HG02973 (cell line): ENCODE measurements around the gene PAMR1.
A peak's percentile ranks its signal among the peaks of the same experiment; 100 is the strongest.

Experiments used
- ATAC-seq: cut with Tn5 transposase; IDR thresholded peaks from one replicate; pipeline ENCODE4 v1.9.1; 2021; ENCODE audit warnings: moderate library complexity; ENCODE audit not compliant: unreplicated experiment

PAMR1 gene

DNA sequence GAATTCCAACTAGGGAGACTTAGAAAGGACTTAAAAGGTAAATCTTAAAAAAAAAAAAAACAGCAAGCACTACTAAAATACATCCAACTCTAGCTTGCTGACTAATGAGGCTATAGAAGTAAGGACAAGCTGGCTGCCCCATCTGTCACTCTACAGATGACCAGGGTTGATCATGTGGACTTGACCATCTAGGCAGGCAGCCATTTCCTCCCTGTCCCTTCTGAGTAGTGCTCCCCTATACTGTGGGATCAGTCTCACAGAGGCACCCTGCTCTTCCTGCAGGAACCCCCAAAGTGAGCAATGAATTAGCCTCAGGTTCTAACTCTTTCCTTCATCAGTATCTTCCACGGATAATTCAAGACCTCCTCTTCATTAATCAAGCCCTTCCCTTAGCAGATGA lies 118.4 kb downstream of the PAMR1 start:
- no peak for ATAC-seq

DNA sequence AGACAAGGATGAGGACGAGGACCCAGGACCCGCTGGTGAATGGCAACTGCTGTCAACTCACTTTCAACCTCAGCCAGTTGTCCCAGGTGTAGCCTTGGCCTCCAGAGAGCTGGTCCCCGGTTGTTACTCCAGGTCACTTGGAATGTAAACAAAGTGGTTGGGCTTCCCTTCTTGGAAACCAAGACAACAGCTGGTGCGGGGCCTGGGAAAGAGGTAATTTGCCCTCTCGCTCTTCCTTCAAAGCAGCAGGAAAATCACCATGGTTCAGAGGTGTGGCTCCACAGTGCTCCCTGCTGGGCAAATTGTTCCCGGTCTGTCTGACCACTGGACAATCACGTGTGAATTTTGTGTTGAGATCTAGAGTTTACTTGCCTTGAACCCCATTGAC lies 121.0 kb downstream of the PAMR1 start:
- ATAC-seq: no peak

- no peak for ATAC-seq
These were observed 121.5 kb downstream of the PAMR1 start for GRCh38 chr11:35403765-35404387.

DNA sequence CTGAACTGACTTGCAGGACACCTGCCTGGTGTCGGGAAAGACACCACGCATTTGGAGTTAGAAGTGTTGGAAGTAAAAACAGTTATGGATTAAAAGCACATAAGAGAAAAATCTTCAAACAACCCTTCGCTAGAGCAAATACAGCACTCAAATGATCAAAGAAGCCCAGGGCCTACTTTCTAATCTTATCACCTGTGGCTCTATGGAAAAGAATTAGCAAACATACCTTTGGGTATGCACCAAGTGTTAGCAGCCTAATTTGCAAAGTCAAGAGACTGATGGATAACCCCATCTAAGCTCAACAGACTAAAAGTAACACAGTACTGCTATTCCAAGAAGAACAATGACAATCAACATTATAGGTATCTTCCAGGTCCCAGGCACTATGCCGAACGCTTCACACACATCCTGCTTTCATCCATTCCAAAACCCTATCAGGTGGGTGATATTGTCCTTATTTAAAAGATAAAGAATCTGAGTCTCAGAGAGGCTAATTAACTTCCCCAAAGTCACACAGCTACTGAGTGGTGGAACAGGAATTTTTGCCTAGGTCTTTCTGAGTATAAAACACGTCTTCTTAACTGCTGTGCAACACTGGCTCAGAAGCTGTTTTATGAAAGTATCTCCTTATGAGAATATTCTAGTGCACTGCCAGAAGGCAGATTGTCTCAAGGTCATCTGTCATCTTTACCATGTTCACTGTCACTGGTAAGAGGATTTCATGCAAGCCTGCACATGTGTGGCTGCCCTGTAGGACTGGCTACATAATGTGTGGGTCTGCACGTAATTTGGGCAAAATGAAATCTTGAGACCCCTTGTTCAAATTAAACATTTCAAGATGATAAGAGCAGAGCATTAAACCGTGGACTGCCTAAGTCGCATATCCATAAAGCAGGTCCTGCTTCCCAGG lies 122.4 kb downstream of the PAMR1 start:
- no peak for ATAC-seq

GRCh38 chr11:35398881-35399280 lies 126.5 kb downstream of the PAMR1 start:
- ATAC-seq: no peak

- ATAC-seq: no peak
These were observed 130.5 kb downstream of the PAMR1 start for GRCh38 chr11:35394941-35395340.

DNA sequence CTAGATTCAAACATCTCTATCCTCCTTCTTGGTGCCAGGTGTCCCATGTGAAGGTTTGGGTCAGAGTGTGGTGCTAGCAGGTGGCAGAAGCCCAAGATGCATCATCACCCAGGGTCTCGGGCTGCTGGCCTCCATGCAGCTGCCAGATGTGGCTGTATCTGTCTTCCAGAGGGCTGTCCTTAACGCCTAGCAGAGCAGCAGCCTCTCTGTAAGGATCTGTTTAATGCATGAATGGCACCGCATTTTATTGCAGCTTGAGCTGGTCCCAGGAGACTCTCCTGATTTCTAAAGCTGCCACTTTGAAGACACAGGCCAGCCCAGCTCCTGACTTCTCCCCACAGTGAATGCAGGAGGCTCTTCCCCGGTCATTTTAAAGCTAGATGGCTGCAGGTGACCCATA lies 132.3 kb downstream of the PAMR1 start:
- no peak for ATAC-seq

DNA sequence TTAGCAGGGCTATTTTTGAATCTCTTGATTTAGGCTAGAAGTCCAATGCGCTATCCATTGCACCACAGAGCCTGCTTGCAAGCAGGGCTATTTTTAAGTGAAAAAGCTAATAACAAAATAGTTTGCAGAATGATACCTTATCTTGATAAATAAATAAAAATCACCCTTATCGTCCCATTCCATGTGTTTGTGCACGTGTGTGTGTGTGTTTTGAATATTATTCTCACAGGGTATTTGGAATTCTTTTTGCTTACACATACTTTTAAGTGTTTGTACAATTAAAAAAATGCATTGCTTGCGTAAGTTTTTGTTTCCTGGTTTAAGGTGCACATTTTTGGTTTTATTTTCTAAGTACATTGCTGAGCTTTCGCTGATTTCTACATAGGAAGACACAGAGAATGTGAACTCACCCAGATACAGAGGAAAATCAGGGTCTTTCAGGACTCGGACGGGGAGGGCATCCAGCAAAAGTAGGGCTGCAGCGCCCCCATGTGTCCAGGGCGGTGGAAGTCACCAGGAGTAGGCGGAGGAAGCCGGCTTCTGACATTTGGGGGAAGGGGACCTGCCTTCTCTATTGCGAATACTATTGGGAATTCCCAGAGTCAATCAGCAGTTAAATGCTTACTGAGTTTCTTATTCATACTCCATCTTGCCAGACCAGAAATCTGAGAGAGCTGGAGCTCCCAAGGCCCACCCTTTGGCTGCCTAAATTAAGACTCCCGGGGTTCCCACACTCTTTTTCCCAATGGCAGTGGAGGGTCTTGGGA lies 133.3 kb downstream of the PAMR1 start:
- no peak for ATAC-seq

GRCh38 chr11:35390737-35391682 lies 134.4 kb downstream of the PAMR1 start:
- ATAC-seq: peak; percentile 86

- ATAC-seq: no peak
These were observed 135.4 kb downstream of the PAMR1 start for GRCh38 chr11:35389897-35390465.

- ATAC-seq: no peak
These were observed 136.3 kb downstream of the PAMR1 start for GRCh38 chr11:35389112-35389511.

- no peak for ATAC-seq
These were observed 137.4 kb downstream of the PAMR1 start for GRCh38 chr11:35388061-35388460.

DNA sequence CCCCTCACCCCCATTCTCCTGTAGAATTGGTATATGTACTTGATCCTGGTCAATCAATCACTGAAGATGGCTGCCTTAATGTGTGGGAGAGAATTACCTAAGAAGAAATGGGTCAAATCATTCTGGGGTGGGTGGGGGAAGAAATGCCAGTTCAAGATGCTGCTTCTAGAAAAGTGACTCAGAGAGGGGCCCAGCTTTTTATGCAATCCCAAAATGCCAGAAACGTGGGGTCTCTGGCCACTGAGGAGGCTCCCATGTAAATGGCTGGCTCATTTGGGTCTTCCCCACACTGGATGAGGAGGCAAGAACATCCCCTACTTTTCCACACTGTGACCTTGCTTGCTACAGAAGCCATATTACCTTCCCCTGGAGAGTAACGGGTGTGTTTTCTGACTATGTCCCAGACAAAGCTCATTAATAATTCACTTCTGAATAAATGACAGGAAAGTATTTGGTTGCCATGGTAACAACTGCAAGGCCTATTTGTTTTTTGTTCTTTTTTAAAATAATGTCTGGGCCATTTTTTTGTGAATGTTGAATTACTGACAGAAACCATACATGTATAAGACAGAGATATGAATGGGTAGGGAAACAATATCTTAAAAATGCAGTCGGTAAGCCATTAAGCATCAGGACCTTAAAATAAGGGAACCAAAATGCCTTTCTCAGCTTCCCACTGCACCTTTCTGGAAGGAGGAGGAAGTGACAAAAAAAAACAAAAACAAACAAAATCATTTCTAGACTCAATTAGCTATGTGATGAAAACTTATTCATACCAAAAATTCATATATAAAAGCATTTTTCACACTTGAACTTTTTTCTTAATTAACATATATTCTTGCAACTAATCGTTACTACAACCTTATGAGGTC lies 138.1 kb downstream of the PAMR1 start:
- ATAC-seq: no peak

- ATAC-seq: no peak
These were observed 141.5 kb downstream of the PAMR1 start for GRCh38 chr11:35383953-35384352.
